ENCODE data around the gene ADAT2.
A peak's percentile ranks its signal among the peaks of the same experiment; 100 is the strongest.
"Not testable (repeated sequence)": the region's sequence is repeated elsewhere in the genome, so short reads cannot be mapped to it uniquely, and the experiment has no call there.

Gene ADAT2

DNA sequence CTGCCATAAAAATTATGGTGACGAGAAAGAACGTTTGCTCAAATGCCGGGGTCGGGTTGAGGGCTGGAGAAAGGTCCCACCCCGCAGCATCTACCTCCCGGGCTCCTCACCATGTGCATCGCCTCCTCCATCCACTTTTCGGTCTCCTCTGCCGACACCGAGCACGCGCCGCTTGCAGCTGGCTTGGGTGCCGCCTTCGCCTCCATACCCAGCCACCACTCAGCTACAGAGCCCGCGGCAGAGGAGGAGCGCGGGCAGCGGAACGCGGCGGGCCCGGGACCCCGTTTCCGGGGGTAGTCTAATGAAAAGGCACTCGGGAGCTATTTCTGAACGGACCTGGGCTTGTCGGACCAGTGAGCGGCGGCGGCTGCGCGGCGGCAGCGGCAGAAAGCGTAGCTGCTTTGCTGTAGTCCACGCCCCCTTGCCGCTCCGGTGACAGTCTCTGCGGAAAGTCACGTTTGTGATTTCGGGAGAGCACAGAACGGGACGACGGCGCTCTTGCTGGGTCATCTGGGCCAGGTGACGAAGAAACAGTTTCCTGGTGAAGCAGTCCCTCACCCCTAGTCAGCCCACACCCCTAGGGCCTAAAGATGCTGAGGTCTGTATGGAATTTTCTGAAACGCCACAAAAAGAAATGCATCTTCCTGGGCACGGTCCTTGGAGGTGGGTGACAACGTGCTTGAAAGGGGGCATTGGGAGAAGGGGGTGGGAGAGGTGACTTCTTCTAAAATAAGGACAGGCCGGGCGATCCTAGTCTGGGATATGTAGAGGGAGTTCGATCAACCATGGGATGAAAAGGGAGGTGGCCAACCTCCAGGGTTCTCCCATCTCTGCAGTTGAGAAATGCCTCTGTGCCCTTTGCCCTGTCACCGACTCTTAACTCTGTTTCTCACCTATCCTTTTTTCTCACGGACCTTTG is at the start of gene ADAT2, which contains the start of gene PEX3:
TSS of gene ADAT2 (minus strand) at position 243 of the 919 bp plus-strand sequence. CDS start at position 206, 37 bp downstream.
TSS of gene PEX3 (plus strand) at position 353 of the 919 bp plus-strand sequence. CDS start at position 591, 238 bp downstream.
- peak; percentile 87 to 88 for DNase-seq

DNA sequence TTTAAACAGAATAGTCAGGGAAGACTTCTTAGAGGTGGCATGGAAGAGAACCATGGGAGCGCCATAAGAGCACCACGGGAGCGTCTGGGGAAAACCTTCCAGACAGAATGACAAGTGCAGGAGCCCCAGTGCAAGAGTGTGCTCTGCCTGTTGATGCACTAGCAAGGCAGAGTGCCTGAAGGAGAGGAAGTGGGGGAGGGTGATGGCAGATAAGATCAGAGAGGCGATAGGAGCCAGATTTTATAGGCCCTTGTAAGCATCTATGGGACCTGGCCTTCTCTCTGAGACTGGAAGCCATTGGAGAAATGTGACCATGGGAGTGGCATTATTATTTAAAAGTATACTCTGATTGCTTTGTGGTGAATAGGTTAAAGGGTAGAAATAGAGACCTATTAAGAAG is 47.9 kb upstream of the ADAT2 start:
- no peak for DNase-seq

DNA sequence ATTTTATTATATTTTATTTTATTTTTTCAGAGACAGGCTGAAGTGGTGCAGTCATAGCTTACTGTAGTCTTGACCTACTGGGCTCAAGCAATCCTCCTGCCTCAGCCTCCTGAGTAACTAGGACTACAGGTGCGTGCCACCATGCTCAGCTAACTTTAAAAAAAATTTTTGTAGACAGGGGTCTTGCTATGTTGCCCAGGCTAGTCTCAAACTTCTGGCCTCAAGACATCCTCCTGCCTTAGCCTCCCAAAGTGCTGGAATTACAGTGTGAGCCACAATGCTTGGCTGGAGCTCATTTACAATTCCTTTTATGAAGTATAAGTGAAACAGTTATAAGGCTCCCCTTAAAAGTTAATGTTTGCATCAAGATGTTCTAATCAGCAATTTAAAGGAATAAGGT is 46.5 kb upstream of the ADAT2 start:
- DNase-seq, result no peak

DNA sequence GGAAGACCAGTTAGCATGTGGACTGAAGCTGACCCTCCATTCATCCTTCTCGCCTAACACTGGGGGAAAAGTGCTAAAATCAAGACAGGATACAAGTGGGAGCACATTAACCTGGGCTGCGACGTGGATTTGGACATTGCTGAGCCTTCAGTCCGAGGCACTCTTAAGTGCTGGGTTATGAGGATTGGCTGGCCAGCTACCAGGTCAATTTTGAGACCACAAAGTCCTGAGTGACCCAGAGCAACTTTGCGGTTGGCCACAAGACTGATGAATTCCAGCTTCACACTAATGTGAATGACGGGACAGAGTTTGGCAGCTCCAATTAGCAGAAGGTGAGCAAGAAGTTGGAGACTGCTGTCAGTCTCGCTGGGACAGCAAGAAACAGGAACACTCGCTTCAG is 40.3 kb upstream of the ADAT2 start:
- no peak for DNase-seq

DNA sequence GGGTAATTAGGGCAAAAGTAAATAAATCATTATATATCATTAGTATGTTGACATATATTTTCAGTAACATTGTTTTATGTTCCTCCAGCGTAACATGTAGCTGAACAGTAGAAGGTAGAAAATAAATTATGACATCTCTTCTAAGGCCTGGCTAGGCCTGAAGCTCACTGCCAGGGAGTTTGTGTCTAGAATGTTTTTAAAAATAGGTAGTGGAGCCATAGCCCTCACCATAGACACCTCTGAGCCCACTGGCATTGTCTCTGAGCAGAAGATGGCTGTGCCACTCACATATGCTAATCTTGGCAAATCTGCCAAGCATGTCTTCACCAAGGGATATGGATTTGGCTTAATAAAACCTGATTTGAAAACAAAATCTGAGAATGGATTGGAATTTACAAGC is 39.7 kb upstream of the ADAT2 start:
- DNase-seq, result no peak

DNA sequence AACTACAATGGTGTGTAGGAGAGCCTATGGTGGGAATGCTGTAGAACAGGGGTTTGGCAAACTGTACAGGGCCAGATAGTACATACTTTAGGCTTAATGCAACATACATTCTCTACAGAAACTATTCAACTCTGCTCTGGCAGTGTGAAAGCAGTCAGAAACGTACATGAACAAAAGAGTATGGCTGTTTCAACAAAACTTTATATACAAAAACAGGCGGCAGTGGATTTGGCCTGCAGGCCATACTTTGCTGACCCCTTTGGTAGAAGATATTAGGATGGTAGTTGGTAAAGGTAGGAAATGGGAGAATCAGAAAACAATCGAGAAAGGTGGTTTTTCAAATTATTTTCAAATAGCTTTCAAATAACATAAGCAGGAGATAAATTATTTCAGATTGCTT is 36.3 kb upstream of the ADAT2 start:
- no peak for DNase-seq

DNA sequence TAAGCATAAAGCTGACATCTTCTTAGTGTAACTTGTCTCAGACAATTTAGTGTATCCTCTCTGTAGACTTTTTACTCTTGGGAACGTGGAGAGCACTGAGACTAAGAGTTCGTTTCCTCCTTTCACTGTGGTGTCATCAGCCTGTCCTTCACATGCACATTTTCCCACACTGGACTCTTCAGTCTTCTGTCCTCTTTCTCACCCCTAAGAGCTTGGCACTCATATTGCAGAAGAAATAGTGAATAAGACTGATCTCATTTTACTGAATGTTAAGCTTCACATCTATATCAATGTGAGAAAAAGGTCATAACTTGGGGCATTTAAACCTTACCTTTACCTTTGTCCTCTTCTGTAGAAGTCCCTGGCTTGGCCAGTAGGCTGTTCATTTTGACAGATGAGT is 35.5 kb upstream of the ADAT2 start:
- no peak for DNase-seq

DNA sequence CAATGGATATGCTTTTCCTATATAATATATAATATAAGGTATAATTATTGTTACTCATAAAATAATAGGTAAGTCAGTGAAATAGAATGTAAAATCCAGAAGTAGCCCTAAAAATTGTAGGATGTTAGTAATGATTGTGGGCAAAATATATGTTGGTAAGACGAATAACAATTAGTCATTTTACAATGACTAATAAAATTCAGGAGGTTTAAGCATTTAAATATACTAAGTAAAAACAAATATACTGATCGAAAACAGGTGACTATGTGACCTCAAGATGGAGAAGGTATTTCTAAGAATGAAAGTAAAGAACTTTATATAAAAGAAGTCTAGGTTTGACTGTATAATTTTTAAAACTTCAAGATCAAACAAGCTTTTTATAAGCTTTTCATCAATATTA is 32.1 kb upstream of the ADAT2 start:
- DNase-seq, result no peak

DNA sequence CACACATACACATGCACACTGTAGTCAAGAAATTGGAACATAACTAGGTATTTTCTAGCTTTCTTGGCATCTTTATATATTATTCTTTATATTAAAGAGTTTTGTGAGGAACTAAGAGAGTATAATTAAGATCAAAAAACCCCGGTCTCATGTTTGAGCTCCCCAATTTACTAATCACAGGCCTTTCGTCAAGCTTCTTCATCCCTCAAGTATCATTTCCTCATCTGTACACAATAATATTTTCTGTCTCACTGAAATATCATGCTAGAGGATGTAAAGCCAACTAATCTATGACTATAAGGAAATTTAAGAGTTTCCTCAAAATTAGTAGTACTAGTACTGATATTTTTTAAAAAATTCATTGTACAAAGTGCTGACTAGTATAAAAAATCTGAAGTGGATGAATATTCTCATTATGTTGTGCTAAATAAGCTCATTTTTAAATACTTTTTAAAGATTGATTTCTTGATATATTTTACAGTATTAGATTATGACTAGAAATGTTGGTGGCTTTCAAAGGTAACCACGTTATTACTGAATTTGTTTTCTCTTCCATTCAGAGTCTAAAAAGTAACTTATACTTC is 28.1 kb upstream of the ADAT2 start:
- DNase-seq, result no peak

DNA sequence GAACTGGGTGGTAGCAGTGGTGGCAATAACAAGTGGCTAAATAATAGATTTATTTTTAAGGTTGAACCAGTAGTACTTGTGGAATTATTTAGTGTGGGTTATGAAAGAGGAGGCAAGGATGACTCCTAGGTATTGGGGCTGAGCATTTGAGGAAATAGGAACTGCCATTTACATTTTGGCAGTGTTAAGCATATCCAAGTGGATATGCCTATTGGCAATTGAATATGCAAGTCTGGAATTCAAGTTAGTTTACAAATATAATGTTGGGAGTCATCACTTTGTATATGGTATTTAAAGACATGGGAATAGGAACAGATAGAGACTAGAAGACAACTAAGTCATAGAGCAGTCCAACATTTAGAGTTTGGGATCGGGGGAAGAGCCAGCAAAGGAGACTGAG is 26.1 kb upstream of the ADAT2 start:
- DNase-seq, result no peak

DNA sequence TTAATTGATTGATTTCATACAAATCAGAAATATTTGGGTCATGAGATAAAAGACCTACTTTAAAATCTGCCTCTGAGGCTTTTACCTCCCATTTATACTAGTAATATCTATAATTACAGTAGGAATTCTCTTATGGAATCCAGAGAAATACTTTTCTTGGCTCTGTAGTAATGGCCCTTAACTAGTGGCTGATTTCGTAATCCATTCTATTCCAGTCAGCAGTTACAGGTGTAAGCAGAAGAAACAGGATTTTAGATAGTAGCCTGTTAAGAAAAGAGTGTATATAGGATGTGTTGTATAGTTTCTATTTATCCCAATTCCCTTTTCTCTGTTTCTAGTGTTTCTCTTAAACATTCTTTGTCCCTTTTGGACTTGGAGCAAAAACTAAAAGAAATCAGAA is 21.3 kb upstream of the ADAT2 start:
- no peak for DNase-seq

DNA sequence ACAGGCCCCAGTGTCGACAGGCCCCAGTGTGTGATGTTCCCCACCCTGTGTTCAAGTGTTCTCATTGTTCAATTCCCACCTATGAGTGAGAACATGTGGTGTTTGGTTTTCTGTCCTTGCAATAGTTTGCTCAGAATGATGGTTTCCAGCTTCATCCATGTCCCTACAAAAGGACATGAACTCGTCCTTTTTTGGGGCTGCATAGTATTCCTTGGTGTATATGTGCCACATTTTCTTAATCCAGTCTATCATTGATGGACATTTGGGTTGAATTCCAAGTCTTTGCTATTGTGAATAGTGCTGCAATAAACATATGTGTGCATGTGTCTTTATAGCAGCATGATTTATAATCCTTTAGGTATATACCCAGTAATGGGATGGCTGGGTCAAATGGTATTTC is 18.3 kb upstream of the ADAT2 start:
- DNase-seq, result not testable (repeated sequence)

DNA sequence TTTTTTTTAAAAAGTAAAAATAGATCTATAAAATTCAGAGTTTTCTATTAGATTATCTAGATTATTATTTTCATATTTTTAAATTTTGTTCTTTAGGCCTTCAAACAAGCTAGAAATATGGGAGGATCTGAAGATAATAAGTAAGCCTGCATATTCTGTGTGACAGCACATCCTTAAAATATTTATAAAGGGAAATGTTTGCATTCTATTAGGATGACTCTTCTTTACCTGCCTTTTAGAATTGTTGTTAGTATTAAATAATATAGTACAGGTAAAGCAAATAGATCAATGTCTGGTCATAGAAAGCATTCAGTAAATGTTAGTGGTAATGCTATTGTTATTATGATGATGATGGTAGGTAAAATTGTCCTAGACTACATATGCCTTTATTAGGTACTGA is 17.5 kb upstream of the ADAT2 start:
- DNase-seq, result no peak

DNA sequence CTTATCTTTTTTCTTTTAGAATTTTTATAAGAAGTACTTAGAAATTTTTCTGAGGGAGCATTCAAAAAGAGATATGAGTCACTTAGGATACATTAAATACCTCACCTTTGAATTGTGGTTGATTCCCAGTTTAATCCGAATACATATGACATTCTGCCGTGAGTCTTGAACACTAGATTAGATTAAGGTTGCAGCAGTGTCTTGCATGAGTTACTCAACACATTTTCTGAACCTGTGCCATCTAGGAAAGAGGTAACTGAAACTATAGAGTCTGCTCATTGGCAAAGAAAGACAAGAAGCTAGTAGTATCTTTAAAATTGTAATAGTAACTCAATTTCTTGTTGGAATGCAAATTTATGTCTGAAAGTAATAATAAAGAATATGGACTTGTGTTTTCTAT is 15.1 kb upstream of the ADAT2 start:
- DNase-seq, result no peak

DNA sequence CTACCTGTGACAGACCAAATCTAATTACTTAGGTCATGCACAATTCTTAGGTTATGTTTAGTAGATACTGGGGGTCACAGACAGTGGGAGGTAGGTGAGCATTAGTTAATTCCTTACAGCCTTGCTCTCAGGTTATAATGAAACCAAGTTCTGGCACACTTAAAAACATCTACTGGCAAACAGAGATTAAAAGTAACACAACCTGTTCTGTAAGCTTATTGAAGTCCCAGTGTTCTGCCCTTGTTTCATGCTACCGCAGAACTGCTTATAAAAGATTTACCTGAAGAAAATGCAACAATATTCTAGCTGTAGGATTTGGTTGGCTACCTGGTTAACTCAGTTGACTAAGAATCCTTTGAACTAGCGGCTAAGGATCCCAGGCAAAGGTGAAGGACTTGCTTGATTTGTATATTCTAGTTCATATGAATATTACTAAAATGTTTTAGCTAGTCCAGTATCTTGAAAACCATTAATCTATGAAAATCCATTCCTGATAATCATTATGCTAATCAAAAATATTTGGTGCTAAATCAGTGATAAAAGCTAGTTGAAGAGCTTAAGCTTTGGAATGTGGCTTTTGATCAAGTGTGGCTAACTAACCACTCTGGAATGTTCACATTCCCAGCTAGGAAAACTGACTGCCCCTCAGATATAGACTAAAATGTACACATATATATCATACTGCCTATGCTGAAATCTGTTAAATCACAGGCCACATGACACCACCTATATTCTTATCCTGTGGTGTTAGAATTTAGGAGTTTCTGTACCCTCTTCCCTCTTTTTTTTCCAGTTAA is 7.3 kb upstream of the ADAT2 start:
- DNase-seq, result no peak

DNA sequence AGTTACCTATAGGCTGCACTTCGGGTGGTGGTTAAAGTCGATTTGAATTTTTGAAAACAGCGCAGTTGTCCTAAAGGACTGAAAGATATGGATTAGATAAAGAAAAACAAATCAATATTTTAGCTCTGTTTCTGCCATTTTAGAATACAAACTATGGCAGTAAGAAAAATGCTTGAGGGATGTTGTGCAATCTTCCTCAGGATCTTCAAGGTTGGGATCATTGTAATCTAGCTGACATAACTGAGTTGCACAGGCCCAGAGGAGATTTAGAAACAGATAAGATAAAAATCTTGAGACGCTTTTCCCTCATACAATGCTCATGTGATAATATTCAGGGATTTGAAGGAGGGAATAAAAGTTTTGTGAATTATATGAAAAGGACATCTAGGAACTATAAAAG is 1.0 kb upstream of the ADAT2 start:
- no peak for DNase-seq

DNA sequence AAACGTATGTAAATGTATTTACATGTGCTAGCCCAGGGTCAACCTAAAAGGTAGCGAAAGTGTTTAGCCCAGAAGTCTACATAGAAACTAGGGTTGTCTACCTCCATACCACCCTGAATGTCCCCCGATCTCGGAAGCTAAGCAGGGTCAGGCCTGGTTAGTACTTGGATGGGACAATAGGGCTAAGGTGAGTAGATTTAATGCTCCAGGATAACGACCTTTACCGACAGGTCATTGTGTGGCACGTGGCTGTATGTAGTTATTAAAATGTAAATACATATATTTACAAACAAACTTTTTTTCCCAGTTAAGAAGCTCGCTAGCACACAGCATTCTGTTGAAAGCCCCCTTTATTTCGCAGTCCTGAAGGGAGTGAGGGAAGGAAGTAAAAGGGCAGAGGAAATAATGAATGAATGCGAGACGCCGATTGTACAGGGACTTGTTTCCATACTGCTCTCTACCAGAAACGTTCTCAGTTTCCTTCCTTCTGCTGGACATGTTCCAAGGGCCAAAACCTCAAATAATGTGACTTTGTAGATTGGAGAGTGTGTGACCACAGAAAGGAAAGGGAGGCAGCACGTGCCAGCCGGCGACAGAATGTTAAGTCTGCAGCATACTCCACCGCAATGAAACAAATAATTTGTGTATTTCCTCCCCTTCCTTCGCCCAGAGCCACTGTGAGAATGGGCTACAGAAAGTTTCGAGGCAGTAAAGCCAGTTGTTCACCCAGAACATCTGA is 612 bp downstream of the ADAT2 start:
- no peak for DNase-seq

DNA sequence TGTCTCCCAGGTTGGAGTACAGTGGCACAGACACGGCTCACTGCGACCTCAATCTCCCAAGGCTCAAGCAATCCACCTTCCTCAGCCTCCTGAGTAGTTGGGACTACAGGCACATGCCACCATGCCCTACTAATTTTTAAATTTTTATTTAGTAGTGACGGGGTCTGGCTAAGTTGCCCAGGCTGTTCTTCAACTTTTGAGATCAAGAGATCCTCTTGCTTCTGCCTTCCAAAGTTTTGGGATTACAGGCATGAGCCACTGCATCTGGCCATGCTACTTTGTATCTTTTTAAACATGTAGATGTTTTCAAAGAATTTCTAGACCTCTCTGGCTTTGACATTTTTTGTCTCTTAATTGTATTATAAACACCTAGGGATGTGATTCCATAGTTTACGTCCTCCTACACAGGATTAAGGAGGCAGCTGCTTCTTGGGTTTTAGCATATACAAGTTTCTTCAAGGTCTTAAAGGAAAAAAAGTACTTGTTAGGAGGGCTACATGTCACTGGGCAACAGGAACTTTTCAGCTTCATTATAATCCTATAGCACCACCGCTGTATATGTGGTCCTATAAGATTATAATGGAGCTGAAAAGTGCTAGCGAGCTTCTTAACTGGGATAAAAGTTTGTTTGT is 1.3 kb downstream of the ADAT2 start:
- DNase-seq, result no peak

DNA sequence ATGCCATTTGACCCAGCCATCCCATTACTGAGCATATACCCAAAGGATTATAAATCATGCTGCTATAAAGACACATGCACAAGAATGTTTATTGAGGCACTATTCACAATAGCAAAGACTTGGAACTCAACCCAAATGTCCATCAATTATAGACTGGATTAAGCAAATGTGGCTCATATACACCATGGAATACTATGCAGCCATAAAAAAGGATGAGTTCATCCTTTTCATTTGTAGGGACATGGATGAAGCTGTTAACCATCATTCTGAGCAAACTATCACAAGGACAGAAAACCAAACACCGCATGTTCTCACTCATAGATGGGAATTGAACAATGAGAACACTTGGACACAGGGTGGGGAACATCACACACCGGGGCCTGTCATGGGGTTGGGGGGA is 2.6 kb downstream of the ADAT2 start:
- not testable (repeated sequence) for DNase-seq

DNA sequence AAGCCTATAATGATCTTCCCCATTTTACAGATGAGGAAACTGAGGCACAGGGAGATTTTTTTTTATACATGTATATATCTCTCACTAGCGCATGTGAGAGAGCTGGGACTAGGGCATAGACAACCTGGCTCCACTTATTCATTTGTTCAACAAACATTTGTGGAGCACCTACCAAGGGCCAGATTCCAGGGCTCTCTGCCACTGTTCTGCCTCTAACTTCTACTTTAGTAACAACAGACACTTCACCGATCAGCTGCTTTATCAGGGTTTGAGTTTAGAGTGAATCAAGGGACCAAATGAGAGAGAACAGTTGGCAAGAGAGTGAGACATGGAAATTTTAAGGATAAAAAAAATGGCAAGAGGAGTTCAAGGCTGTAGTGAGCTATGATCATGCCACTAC is 7.4 kb downstream of the ADAT2 start:
- DNase-seq, result no peak

DNA sequence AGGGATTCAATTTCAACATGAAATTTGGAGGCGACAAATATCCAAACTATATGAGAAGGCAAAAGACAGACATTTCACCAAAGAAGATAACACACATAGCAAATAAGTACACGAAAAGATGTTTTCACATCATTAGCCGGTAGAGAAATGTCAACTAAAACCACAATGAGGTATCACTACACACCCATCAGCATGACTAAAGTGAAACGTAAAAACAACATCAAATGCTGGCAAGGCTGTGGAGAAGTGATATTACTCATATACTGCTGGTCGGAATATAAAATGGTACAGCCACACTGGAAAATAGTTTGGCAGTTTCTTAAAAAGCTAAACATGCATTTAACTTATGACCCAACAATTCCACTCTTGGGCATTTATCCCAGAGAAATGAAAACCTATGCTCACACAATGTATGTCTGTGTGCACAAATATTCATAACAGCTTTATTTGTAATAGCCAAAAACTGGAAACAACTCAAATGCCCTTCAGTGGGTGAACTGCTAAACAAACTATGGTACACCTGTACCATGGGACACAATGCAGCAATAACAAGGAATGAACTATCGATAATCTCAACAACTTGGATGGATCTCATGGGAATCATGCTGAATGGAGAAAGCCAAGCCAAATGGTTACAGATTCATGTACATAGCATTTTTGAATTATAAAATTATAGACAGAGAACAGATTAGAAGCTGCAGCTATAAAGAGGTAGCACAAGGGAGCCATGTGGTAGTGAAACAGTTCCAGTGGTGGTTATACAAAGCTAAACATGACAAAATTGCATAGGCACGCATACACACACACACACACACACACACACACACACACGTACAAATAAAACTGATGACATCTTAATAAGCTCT is 8.6 kb downstream of the ADAT2 start:
- no peak for DNase-seq

Data from hippocampal formation (tissue), 2 donors.